Muscle of arm (tissue), 12 donors: Measurements from ENCODE around the gene BCL7B. TPM values are rescaled to one million over a fixed set of nuclear protein-coding genes. Genes with fewer than 3 reads are reported as not detected.
A peak's percentile ranks its signal among the peaks of the same experiment; 100 is the strongest.
"Not testable (repeated sequence)": the region's sequence is repeated elsewhere in the genome, so short reads cannot be mapped to it uniquely, and the experiment has no call there.

Experiments used
- DNase-seq: peaks from one replicate; pipeline ENCODE4 v3.0.0-alpha.2; 2013
- polyA plus RNA-seq, 12 donors: library from polyadenylated mRNA; unstranded; fragments of 120-200 nt; gene quantifications; one replicate each; pipeline ENCODE4 v1.2.1, GENCODE V29; 2013; ENCODE audit not compliant: insufficient read length in 12 of 12

BCL7B gene
- polyA plus RNA-seq, 12 donors: 26.7 to 61.0 (median 32.3) TPM; not detected in 1

- peak; percentile 38 for DNase-seq
These were observed 20.3 kb upstream of the BCL7B start for GRCh38 chr7:73577627-73578341.

- no peak for DNase-seq
These were observed 16.3 kb upstream of the BCL7B start for GRCh38 chr7:73573791-73574190.

GRCh38 chr7:73573276-73573675, 15.8 kb upstream of the BCL7B start:
- DNase-seq: no peak

GRCh38 chr7:73572767-73573186, 15.3 kb upstream of the BCL7B start:
- DNase-seq: no peak

GRCh38 chr7:73570977-73571376, 13.5 kb upstream of the BCL7B start:
- no peak for DNase-seq

GRCh38 chr7:73570521-73570920, 13.0 kb upstream of the BCL7B start:
- no peak for DNase-seq

- no peak for DNase-seq
These were observed 11.6 kb upstream of the BCL7B start for GRCh38 chr7:73569042-73569608.

- DNase-seq: no peak
These were observed 10.6 kb upstream of the BCL7B start for GRCh38 chr7:73567846-73568685.

GRCh38 chr7:73567140-73567539, 9.7 kb upstream of the BCL7B start:
- no peak for DNase-seq

GRCh38 chr7:73566431-73566830, 8.9 kb upstream of the BCL7B start:
- not testable (repeated sequence) for DNase-seq

- DNase-seq: no peak
These were observed 8.3 kb upstream of the BCL7B start for GRCh38 chr7:73565675-73566340.

GRCh38 chr7:73560109-73560835, 2.8 kb upstream of the BCL7B start:
- DNase-seq: no peak

GRCh38 chr7:73557108-73557396, 438 bp downstream of the BCL7B start:
- peak; percentile 86 for DNase-seq

GRCh38 chr7:73556208-73557107, 1.0 kb downstream of the BCL7B start:
- DNase-seq: no peak

- no peak for DNase-seq
These were observed 2.0 kb downstream of the BCL7B start for GRCh38 chr7:73555411-73555982.

GRCh38 chr7:73550093-73550492, 7.4 kb downstream of the BCL7B start:
- not testable (repeated sequence) for DNase-seq

GRCh38 chr7:73549176-73549575, 8.3 kb downstream of the BCL7B start:
- no peak for DNase-seq

- DNase-seq: no peak
These were observed 9.6 kb downstream of the BCL7B start for GRCh38 chr7:73547841-73548240.

GRCh38 chr7:73544678-73545077, 12.8 kb downstream of the BCL7B start:
- DNase-seq: no peak

GRCh38 chr7:73541722-73542121, 15.8 kb downstream of the BCL7B start:
- DNase-seq: no peak
